Breast epithelium (tissue), 4 donors: Measurements from ENCODE around the gene COL9A3. TPM values are rescaled to one million over a fixed set of nuclear protein-coding genes. Genes with fewer than 3 reads are reported as not detected.

ENCODE experiments used
- DNase-seq, 2 donors: peaks; one replicate each; pipeline ENCODE4 v3.0.0-alpha.2; 2019; ENCODE audit warnings: low spot score in 2 of 2
- H3K27ac ChIP-seq, 2 donors: fragments of 200-600 bp; sonication (generic) in 1 of 2; one replicate each; pipeline ENCODE4 v1.5.1; 2016 to 2019; ENCODE audit warnings: mild to moderate bottlenecking in 1 of 2
- H3K27me3 ChIP-seq, 2 donors: fragments of 200-600 bp; sonication (generic) in 1 of 2; one replicate each; pipeline versions ENCODE4 v1.5.1 to v1.6.0; 2017 to 2019; ENCODE audit warnings: control low read depth in 1 of 2, mild to moderate bottlenecking in 1 of 2
- H3K36me3 ChIP-seq: fragments of 200-600 bp; one replicate; pipeline ENCODE4 v1.5.1; 2019
- H3K4me1 ChIP-seq, 2 donors: fragments of 200-600 bp; sonication (generic); one replicate each; pipeline ENCODE4 v1.5.1; 2016 to 2019; ENCODE audit warnings: control low read depth in 1 of 2
- H3K4me3 ChIP-seq, 3 donors: fragments of 200-600 bp; sonication (generic); 1 replicate in 2 of 3; 2 replicates in 1 of 3; pipeline ENCODE4 v1.5.1; 2016 to 2019; ENCODE audit warnings: mild to moderate bottlenecking in 3 of 3, moderate library complexity in 2 of 3
- H3K9me3 ChIP-seq, 2 donors: fragments of 200-600 bp; sonication (generic) in 1 of 2; one replicate each; pipeline ENCODE4 v1.5.1; 2016 to 2019; ENCODE audit warnings: control low read depth in 1 of 2
- CTCF ChIP-seq, 3 donors: fragments of 450-650 bp; IDR thresholded peaks; one replicate each; pipeline ENCODE4 v1.5.1; 2016 to 2017; ENCODE audit warnings: antibody characterized with exemption in 3 of 3, mild to moderate bottlenecking in 3 of 3, moderate library complexity in 3 of 3
- POLR2A ChIP-seq: fragments of 450-650 bp; IDR thresholded peaks from one replicate; pipeline ENCODE4 v1.6.1; 2016; ENCODE audit warnings: antibody characterized with exemption, mild to moderate bottlenecking, moderate library complexity
- POLR2AphosphoS5 ChIP-seq, 3 donors: sonication (generic); formaldehyde crosslinking; IDR thresholded peaks; one replicate each; pipeline ENCODE4 v1.6.1; 2017; ENCODE audit warnings: antibody characterized with exemption in 3 of 3
- intact Hi-C: fragments of 100-400 bp; cut with DNase I; formaldehyde crosslinking; loops from one replicate; pipeline ENCODE4 v1.15.1; 2023; ENCODE audit warnings: low total_unique reads
- total RNA-seq, 3 donors: library from RNA; depleted of rRNA; stranded (reverse); fragments of >200 nt; gene quantifications; one replicate each; pipeline ENCODE4 v1.1.0, GENCODE V29; 2016

Gene COL9A3
- total RNA-seq, 3 donors from 2014 or later = 0.16 to 10.2 (median 5.0) TPM

DNA sequence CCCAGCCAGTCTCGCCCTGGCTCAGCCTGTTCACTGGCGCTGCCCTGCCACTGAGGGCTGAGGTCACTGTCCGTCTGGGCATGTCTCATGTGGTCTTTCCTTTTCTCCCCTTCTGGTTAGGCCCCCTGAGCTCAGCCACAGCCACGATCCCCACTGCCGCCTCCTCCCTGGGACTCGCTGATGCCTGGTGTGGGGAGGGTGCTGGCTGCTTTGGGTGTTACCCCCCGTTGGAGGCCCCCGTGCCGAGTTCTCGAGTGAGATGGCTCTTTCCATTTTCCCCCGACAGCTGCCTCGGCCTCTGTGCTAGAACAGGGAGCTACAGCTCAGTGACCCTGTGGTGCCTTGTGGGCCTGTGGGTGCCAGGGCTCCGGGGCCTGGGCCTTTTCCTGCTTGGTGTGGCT is 59.7 kb downstream of the COL9A3 start:
- H3K27me3 ChIP-seq = no peaks in the 10 kb centered on the region
- no peaks in the 10 kb centered on the region for H3K36me3 ChIP-seq
- no peaks in the 10 kb centered on the region for H3K9me3 ChIP-seq
- TF ChIP-seq POLR2AphosphoS5 (IDR thresholded peaks at IDR 0.05) (no peak), CTCF (IDR thresholded peaks at IDR 0.05) (no peak), POLR2A (no peak)
- intact Hi-C loops = no loop called here
- H3K4me3 ChIP-seq = no peak overlapping the region
- no peak for DNase-seq
- peaks cover 0 to 8% of the 10 kb centered on the region in 2 donors for H3K4me1 ChIP-seq
- peak overlapping the region; percentile 71 to 83 for H3K27ac ChIP-seq

GRCh38 chr20:62876902-62877816 is 60.3 kb downstream of the COL9A3 start:
- peaks cover 0 to 8% of the 10 kb centered on the region in 2 donors for H3K4me1 ChIP-seq
- no peak for TF ChIP-seq POLR2A
- no peak for TF ChIP-seq CTCF (IDR thresholded peaks at IDR 0.05)
- peak in 1 of 3 donors; percentile 20 for TF ChIP-seq POLR2AphosphoS5 (IDR thresholded peaks at IDR 0.05)
- H3K4me3 ChIP-seq = peak overlapping the region in 1 of 3 donors; percentile 26
- H3K27ac ChIP-seq = peak overlapping the region; percentile 71 to 83
- H3K9me3 ChIP-seq = no peaks in the 10 kb centered on the region
- H3K27me3 ChIP-seq = no peaks in the 10 kb centered on the region
- intact Hi-C loops = no loop called here
- DNase-seq = peak; percentile 58 to 70
- no peaks in the 10 kb centered on the region for H3K36me3 ChIP-seq

GRCh38 chr20:62878244-62879038 is 61.6 kb downstream of the COL9A3 start:
- no peaks in the 10 kb centered on the region for H3K9me3 ChIP-seq
- no peak overlapping the region for H3K4me3 ChIP-seq
- DNase-seq = no peak
- no peaks in the 10 kb centered on the region for H3K27me3 ChIP-seq
- no peak overlapping the region for H3K27ac ChIP-seq
- no peaks in the 10 kb centered on the region for H3K36me3 ChIP-seq
- TF ChIP-seq POLR2A (no peak), POLR2AphosphoS5 (IDR thresholded peaks at IDR 0.05) (no peak), CTCF (IDR thresholded peaks at IDR 0.05) (no peak)
- intact Hi-C loops = no loop called here
- peaks cover 0 to 8% of the 10 kb centered on the region in 2 donors for H3K4me1 ChIP-seq

- intact Hi-C loops = no loop called here
- TF ChIP-seq CTCF (IDR thresholded peaks at IDR 0.05) (no peak), POLR2A (no peak), POLR2AphosphoS5 (IDR thresholded peaks at IDR 0.05) (no peak)
- Histone ChIP-seq H3K4me3 (no peak overlapping the region), H3K36me3 (no peaks in the 10 kb centered on the region), H3K9me3 (no peaks in the 10 kb centered on the region), H3K4me1 (peaks cover 0 to 8% of the 10 kb centered on the region in 2 donors), H3K27ac (no peak overlapping the region), H3K27me3 (no peaks in the 10 kb centered on the region)
- no peak for DNase-seq
Observed at GRCh38 chr20:62879275-62880146, 62.7 kb downstream of the COL9A3 start.
